Panc1 (cell line): Measurements from ENCODE around the gene CADM1.

Experiments used
- CTCF ChIP-seq: fragments of 450-650 bp; IDR thresholded peaks from 2 replicates; pipeline ENCODE4 v1.5.1; 2017; ENCODE audit warnings: mild to moderate bottlenecking
- POLR2AphosphoS5 ChIP-seq: IDR thresholded peaks from 2 replicates; pipeline ENCODE4 v1.6.1; 2012; ENCODE audit warnings: mild to moderate bottlenecking, low read depth, low read length, moderate library complexity

- TF ChIP-seq CTCF (no peak), POLR2AphosphoS5 (no peak)
Observed at GRCh38 chr11:115539844-115540243, 35.6 kb upstream of the CADM1 start.
